Measurements from ENCODE around the gene PDGFC.

DNA sequence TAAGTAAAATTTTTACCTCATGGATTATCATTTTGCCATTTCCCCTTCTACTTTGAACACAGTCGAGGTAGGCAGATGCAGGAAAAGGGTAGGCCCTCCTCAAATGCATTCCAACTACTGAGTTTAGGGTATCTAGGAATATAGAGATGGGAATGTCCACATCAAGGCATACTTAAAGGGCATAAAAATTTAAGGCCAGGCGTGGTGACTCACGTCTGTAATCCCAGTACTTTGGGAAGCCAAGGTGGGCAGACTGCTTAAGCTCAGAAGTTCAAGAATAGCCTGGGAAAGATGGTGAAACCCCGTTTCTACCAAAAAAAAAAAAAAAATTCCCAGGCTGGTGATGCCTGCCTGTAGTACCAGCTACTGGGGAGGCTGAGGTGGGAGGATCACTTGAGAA, 146.5 kb downstream of the PDGFC start:
- TF ChIP-seq SOX6 (IDR thresholded peaks at IDR 0.05): no peak
- TF ChIP-seq SOX6 (CRISPR knock-in tag; IDR thresholded peaks at IDR 0.05): no peak
- no peak for TF ChIP-seq MXD4 (CRISPR knock-in tag; IDR thresholded peaks at IDR 0.05)
- TF ChIP-seq SMAD3 (CRISPR knock-in tag; IDR thresholded peaks at IDR 0.05): no peak

Data from HepG2 (cell line).